WTC11 (cell line): ENCODE data around the gene DENND2C. TPM values are rescaled to one million over a fixed set of nuclear protein-coding genes. Genes with fewer than 3 reads are reported as not detected.

Experiments used
- ATAC-seq: fragments of 200-7000 bp; cut with Tn5 transposase; 2 replicates; pipeline ENCODE4 v1.10.0; 2021; ENCODE audit warnings: mild to moderate bottlenecking, moderate library complexity
- CTCF ChIA-PET: fragments of 300-600 bp; sonication (Branson Sonifier 250); formaldehyde crosslinking; loops from one replicate; lab custom pipeline; 2021; ENCODE audit warnings: antibody characterized with exemption; lab: Charles Lee
- POLR2A ChIA-PET: fragments of 350-600 bp; sonication (Branson Sonifier 250); formaldehyde crosslinking; loops from one replicate; lab custom pipeline; 2021; ENCODE audit warnings: antibody characterized with exemption; lab: Charles Lee
- DNase-seq: peaks from one replicate; pipeline ENCODE4 v3.0.0; 2021; ENCODE audit warnings: low spot score
- H3K27ac Mint-ChIP-seq: 2 replicates; pipeline ENCODE4 v1.8.0; 2021; ENCODE audit warnings: mixed read lengths
- H3K27me3 Mint-ChIP-seq: 2 replicates; pipeline ENCODE4 v1.8.0; 2021; ENCODE audit warnings: low read depth, mild to moderate bottlenecking, moderate library complexity, mixed read lengths
- H3K36me3 Mint-ChIP-seq: 2 replicates; pipeline ENCODE4 v1.8.0; 2021; ENCODE audit warnings: mixed read lengths
- H3K4me1 Mint-ChIP-seq: 2 replicates; pipeline ENCODE4 v1.8.0; 2022; ENCODE audit warnings: mixed read lengths
- H3K4me3 Mint-ChIP-seq: 2 replicates; pipeline ENCODE4 v1.8.0; 2021; ENCODE audit warnings: mild to moderate bottlenecking, moderate library complexity, mixed read lengths
- H3K9me3 Mint-ChIP-seq: 2 replicates; pipeline ENCODE4 v1.8.0; 2021; ENCODE audit warnings: mixed read lengths
- ATF1 ChIP-seq: sonication (generic); formaldehyde crosslinking; IDR thresholded peaks from 2 replicates; pipeline ENCODE4 v1.8.1; 2023; ENCODE audit warnings: mild to moderate bottlenecking, moderate library complexity, missing genetic modification reagents
- FOXP1 ChIP-seq: sonication (generic); formaldehyde crosslinking; IDR thresholded peaks from 2 replicates; pipeline ENCODE4 v1.8.0; 2022; ENCODE audit warnings: missing genetic modification reagents, mild to moderate bottlenecking, moderate library complexity, borderline replicate concordance
- HMGA2 ChIP-seq: fragments of 250-450 bp; sonication (Bioruptor Pico); IDR thresholded peaks from 2 replicates; pipeline ENCODE4 v1.4.0; 2021; ENCODE audit warnings: mild to moderate bottlenecking, moderate library complexity
- NR3C1 ChIP-seq: sonication (generic); formaldehyde crosslinking; conservative IDR thresholded peaks from 2 replicates; pipeline ENCODE4 v1.8.1; 2023; ENCODE audit warnings: low read depth, mild to moderate bottlenecking, missing genetic modification reagents
- SMAD3 ChIP-seq: sonication (generic); formaldehyde crosslinking; IDR thresholded peaks from 2 replicates; pipeline ENCODE4 v1.8.0; 2022; ENCODE audit warnings: missing genetic modification reagents, mild to moderate bottlenecking, borderline replicate concordance
- SOX15 ChIP-seq: fragments of 250-450 bp; sonication (Bioruptor Pico); IDR thresholded peaks from 2 replicates; pipeline ENCODE4 v1.9.0; 2021; ENCODE audit warnings: mild to moderate bottlenecking
- TEAD4 ChIP-seq: sonication (generic); formaldehyde crosslinking; IDR thresholded peaks from 2 replicates; pipeline ENCODE4 v1.8.0; 2022; ENCODE audit warnings: mild to moderate bottlenecking, missing genetic modification reagents
- ZNF121 ChIP-seq: sonication (generic); formaldehyde crosslinking; IDR thresholded peaks from 2 replicates; pipeline ENCODE4 v1.8.0; 2023; ENCODE audit warnings: missing genetic modification reagents
- total RNA-seq: library from RNA; stranded (reverse); gene quantifications from 3 replicates; pipeline ENCODE4 v1.2.3, GENCODE V29; 2021
- TF ChIP-seq, protein P1 (sequence below): sonication (generic); formaldehyde crosslinking; IDR thresholded peaks from 2 replicates; pipeline ENCODE4 v1.8.1; 2023; ENCODE audit warnings: mild to moderate bottlenecking, missing genetic modification reagents
- TF ChIP-seq, protein P2 (sequence below): sonication (generic); formaldehyde crosslinking; IDR thresholded peaks from 2 replicates; pipeline ENCODE4 v1.8.0; 2022; ENCODE audit warnings: mild to moderate bottlenecking, missing genetic modification reagents
- TF ChIP-seq, protein P3 (sequence below): sonication (generic); formaldehyde crosslinking; IDR thresholded peaks from 2 replicates; pipeline ENCODE4 v1.8.1; 2022; ENCODE audit warnings: mild to moderate bottlenecking, moderate library complexity, missing genetic modification reagents
- TF ChIP-seq, protein P4 (sequence below): sonication (generic); formaldehyde crosslinking; IDR thresholded peaks from 2 replicates; pipeline ENCODE4 v1.8.1; 2022; ENCODE audit warnings: low read depth, mild to moderate bottlenecking, moderate library complexity, missing genetic modification reagents, borderline replicate concordance
- TF ChIP-seq, protein P5 (sequence below): sonication (generic); formaldehyde crosslinking; IDR thresholded peaks from 2 replicates; pipeline ENCODE4 v1.8.0; 2023; ENCODE audit warnings: mild to moderate bottlenecking, missing genetic modification reagents
- TF ChIP-seq, protein P6 (sequence below): sonication (generic); formaldehyde crosslinking; IDR thresholded peaks from 2 replicates; pipeline ENCODE4 v1.8.0; 2023; ENCODE audit warnings: missing genetic modification reagents, mild to moderate bottlenecking, borderline replicate concordance

The DENND2C gene
- total RNA-seq, 1 experiment from 2014 or later, result 2.9 TPM

DNA sequence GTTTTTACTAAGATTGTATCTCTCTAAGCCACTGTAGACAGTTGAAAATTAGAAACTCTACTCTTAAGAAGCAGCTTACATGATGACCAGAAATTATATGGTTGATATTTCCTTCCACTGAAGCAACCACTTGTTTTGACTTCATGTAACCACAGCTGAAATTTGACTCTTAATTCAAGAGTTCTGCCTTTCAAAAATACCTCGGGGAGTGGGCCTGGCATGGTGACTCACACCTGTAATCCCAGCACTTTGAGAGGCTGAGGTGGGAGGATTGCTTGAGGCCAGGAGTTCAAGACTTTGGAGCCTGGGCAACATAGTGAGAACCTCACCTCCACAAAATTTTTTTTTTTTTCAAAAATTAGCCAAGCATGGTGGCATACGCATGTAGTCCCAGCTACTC lies 21.2 kb upstream of the DENND2C start (continued):
- TF ChIP-seq, protein P1, sequence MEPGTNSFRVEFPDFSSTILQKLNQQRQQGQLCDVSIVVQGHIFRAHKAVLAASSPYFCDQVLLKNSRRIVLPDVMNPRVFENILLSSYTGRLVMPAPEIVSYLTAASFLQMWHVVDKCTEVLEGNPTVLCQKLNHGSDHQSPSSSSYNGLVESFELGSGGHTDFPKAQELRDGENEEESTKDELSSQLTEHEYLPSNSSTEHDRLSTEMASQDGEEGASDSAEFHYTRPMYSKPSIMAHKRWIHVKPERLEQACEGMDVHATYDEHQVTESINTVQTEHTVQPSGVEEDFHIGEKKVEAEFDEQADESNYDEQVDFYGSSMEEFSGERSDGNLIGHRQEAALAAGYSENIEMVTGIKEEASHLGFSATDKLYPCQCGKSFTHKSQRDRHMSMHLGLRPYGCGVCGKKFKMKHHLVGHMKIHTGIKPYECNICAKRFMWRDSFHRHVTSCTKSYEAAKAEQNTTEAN, result no peak

DNA sequence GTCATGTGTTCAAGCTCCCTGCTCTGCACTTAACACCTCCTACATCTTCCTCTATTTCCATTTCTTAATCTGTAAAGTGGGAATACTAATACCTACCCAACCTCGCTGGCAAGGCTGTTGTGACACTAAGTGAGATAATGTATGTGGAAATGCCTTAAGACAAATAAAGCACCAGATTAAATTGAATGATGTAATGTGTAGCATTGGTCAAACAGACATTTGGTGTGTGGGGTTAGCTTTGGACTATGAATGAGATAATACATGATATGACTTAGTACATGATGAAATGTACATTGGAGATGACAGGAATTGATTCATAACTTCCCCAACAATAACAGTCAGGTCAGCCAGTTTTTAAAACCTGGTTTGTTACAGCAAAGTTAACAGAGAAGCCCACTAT lies 20.3 kb upstream of the DENND2C start:
- Mint-ChIP-seq H3K27ac (no peak overlapping the region), H3K27me3 (peaks cover 10% of the 10 kb centered on the region), H3K4me3 (no peak overlapping the region), H3K4me1 (no peaks in the 10 kb centered on the region), H3K9me3 (no peaks in the 10 kb centered on the region), H3K36me3 (no peaks in the 10 kb centered on the region)
- TF ChIP-seq HMGA2 (CRISPR knock-in tag) (no peak), SOX15 (CRISPR knock-in tag) (no peak), FOXP1 (no peak), ZNF121 (CRISPR knock-in tag) (no peak), SMAD3 (CRISPR knock-in tag) (no peak), NR3C1 (CRISPR knock-in tag) (no peak), TEAD4 (CRISPR knock-in tag) (no peak), ATF1 (CRISPR knock-in tag) (no peak)
- TF ChIP-seq, protein P2, sequence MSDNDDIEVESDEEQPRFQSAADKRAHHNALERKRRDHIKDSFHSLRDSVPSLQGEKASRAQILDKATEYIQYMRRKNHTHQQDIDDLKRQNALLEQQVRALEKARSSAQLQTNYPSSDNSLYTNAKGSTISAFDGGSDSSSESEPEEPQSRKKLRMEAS (CRISPR knock-in tag), result no peak
- TF ChIP-seq, protein P1, result no peak
- TF ChIP-seq, protein P3, sequence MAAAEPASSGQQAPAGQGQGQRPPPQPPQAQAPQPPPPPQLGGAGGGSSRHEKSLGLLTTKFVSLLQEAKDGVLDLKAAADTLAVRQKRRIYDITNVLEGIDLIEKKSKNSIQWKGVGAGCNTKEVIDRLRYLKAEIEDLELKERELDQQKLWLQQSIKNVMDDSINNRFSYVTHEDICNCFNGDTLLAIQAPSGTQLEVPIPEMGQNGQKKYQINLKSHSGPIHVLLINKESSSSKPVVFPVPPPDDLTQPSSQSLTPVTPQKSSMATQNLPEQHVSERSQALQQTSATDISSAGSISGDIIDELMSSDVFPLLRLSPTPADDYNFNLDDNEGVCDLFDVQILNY (CRISPR knock-in tag), result no peak
- TF ChIP-seq, protein P4, sequence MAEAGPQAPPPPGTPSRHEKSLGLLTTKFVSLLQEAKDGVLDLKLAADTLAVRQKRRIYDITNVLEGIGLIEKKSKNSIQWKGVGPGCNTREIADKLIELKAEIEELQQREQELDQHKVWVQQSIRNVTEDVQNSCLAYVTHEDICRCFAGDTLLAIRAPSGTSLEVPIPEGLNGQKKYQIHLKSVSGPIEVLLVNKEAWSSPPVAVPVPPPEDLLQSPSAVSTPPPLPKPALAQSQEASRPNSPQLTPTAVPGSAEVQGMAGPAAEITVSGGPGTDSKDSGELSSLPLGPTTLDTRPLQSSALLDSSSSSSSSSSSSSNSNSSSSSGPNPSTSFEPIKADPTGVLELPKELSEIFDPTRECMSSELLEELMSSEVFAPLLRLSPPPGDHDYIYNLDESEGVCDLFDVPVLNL (CRISPR knock-in tag), result no peak
- TF ChIP-seq, protein P5, sequence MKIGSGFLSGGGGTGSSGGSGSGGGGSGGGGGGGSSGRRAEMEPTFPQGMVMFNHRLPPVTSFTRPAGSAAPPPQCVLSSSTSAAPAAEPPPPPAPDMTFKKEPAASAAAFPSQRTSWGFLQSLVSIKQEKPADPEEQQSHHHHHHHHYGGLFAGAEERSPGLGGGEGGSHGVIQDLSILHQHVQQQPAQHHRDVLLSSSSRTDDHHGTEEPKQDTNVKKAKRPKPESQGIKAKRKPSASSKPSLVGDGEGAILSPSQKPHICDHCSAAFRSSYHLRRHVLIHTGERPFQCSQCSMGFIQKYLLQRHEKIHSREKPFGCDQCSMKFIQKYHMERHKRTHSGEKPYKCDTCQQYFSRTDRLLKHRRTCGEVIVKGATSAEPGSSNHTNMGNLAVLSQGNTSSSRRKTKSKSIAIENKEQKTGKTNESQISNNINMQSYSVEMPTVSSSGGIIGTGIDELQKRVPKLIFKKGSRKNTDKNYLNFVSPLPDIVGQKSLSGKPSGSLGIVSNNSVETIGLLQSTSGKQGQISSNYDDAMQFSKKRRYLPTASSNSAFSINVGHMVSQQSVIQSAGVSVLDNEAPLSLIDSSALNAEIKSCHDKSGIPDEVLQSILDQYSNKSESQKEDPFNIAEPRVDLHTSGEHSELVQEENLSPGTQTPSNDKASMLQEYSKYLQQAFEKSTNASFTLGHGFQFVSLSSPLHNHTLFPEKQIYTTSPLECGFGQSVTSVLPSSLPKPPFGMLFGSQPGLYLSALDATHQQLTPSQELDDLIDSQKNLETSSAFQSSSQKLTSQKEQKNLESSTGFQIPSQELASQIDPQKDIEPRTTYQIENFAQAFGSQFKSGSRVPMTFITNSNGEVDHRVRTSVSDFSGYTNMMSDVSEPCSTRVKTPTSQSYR (CRISPR knock-in tag), result no peak
- TF ChIP-seq, protein P6, sequence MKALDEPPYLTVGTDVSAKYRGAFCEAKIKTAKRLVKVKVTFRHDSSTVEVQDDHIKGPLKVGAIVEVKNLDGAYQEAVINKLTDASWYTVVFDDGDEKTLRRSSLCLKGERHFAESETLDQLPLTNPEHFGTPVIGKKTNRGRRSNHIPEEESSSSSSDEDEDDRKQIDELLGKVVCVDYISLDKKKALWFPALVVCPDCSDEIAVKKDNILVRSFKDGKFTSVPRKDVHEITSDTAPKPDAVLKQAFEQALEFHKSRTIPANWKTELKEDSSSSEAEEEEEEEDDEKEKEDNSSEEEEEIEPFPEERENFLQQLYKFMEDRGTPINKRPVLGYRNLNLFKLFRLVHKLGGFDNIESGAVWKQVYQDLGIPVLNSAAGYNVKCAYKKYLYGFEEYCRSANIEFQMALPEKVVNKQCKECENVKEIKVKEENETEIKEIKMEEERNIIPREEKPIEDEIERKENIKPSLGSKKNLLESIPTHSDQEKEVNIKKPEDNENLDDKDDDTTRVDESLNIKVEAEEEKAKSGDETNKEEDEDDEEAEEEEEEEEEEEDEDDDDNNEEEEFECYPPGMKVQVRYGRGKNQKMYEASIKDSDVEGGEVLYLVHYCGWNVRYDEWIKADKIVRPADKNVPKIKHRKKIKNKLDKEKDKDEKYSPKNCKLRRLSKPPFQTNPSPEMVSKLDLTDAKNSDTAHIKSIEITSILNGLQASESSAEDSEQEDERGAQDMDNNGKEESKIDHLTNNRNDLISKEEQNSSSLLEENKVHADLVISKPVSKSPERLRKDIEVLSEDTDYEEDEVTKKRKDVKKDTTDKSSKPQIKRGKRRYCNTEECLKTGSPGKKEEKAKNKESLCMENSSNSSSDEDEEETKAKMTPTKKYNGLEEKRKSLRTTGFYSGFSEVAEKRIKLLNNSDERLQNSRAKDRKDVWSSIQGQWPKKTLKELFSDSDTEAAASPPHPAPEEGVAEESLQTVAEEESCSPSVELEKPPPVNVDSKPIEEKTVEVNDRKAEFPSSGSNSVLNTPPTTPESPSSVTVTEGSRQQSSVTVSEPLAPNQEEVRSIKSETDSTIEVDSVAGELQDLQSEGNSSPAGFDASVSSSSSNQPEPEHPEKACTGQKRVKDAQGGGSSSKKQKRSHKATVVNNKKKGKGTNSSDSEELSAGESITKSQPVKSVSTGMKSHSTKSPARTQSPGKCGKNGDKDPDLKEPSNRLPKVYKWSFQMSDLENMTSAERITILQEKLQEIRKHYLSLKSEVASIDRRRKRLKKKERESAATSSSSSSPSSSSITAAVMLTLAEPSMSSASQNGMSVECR (CRISPR knock-in tag), result no peak
- CTCF ChIA-PET, result no interaction called here
- no peak for DNase-seq
- no peak for ATAC-seq
- POLR2A ChIA-PET, result no interaction called here
